HepG2 (cell line): ENCODE results near the gene FIS1. TPM values are rescaled to one million over a fixed set of nuclear protein-coding genes. Genes with fewer than 3 reads are reported as not detected.

Experiments used
- AHR ChIP-seq: IDR thresholded peaks from 2 replicates; pipeline ENCODE4 v1.6.1; 2018; ENCODE audit warnings: missing genetic modification reagents, missing compliant biosample characterization
- KDM4B ChIP-seq: sonication (generic); formaldehyde crosslinking; IDR thresholded peaks from 2 replicates; pipeline ENCODE4 v1.4.0; 2020; ENCODE audit warnings: missing genetic modification reagents
- NFYC ChIP-seq: IDR thresholded peaks from 2 replicates; pipeline ENCODE4 v1.6.1; 2016; ENCODE audit warnings: missing genetic modification reagents, missing compliant biosample characterization
- PHF20 ChIP-seq: sonication (generic); formaldehyde crosslinking; IDR thresholded peaks from 2 replicates; pipeline ENCODE4 v1.5.0; 2020; ENCODE audit warnings: mild to moderate bottlenecking, missing genetic modification reagents
- RCOR2 ChIP-seq: IDR thresholded peaks from 2 replicates; pipeline ENCODE4 v1.6.1; 2016; ENCODE audit warnings: missing biosample characterization, missing genetic modification reagents
- RNF2 ChIP-seq: fragments of 450-650 bp; conservative IDR thresholded peaks from 2 replicates; pipeline ENCODE4 v1.6.1; 2016; ENCODE audit warnings: low read depth
- TOPORS ChIP-seq: sonication (generic); formaldehyde crosslinking; IDR thresholded peaks from 2 replicates; pipeline ENCODE4 v1.8.0; 2023; ENCODE audit warnings: mild to moderate bottlenecking, missing genetic modification reagents
- ZNF30 ChIP-seq: sonication (generic); formaldehyde crosslinking; IDR thresholded peaks from 2 replicates; pipeline ENCODE4 v1.5.0; 2020; ENCODE audit warnings: mild to moderate bottlenecking, missing genetic modification reagents
- ZNF501 ChIP-seq: sonication (generic); formaldehyde crosslinking; IDR thresholded peaks from 2 replicates; pipeline ENCODE4 v1.5.1; 2020; ENCODE audit warnings: mild to moderate bottlenecking, moderate library complexity, missing genetic modification reagents
- polyA plus RNA-seq, 8 experiments: library from polyadenylated mRNA; depleted of rRNA in 3 of 8; stranded (reverse) in 7 of 8; unstranded in 1 of 8; fragments of >200 nt; fragmentation: Illumina TruSeq in 4 of 8; extraction: Trizol in 4 of 8; gene quantifications; 2 replicates each; pipeline versions ENCODE4 v1.2.1 to v1.2.3, GENCODE V29; 2011 to 2016; ENCODE audit warnings: low read depth in 4 of 8, missing spikeins in 1 of 8, mixed read lengths in 1 of 8; ENCODE audit not compliant: insufficient read depth in 1 of 8
- total RNA-seq, 5 experiments: library from RNA; depleted of rRNA; stranded (reverse); fragments of >200 nt; fragmentation: Illumina TruSeq; extraction: Trizol; gene quantifications; 2 replicates each; pipeline ENCODE4 v1.2.3, GENCODE V29; 2016; ENCODE audit warnings: low read depth in 1 of 5
- TF ChIP-seq, protein P1 (sequence below): sonication (generic); formaldehyde crosslinking; IDR thresholded peaks from 2 replicates; pipeline ENCODE4 v1.4.0; 2020; ENCODE audit warnings: missing genetic modification reagents
- TF ChIP-seq, protein P2 (sequence below): sonication (generic); formaldehyde crosslinking; IDR thresholded peaks from 2 replicates; pipeline ENCODE4 v1.4.0; 2020; ENCODE audit warnings: missing genetic modification reagents
- TF ChIP-seq, protein P3 (sequence below): sonication (generic); formaldehyde crosslinking; IDR thresholded peaks from 2 replicates; pipeline ENCODE4 v1.4.0; 2020; ENCODE audit warnings: mild to moderate bottlenecking, low read depth, missing genetic modification reagents
- TF ChIP-seq, protein P4 (sequence below): sonication (generic); formaldehyde crosslinking; IDR thresholded peaks from 2 replicates; pipeline ENCODE4 v1.5.0; 2020; ENCODE audit warnings: missing genetic modification reagents, mild to moderate bottlenecking, borderline replicate concordance
- TF ChIP-seq, protein P5 (sequence below): sonication (generic); formaldehyde crosslinking; IDR thresholded peaks from 2 replicates; pipeline ENCODE4 v1.4.0; 2020; ENCODE audit warnings: missing genetic modification reagents, mild to moderate bottlenecking, borderline replicate concordance
- TF ChIP-seq, protein P6 (sequence below): sonication (generic); IDR thresholded peaks from 2 replicates; pipeline ENCODE4 v1.6.1; 2016; ENCODE audit warnings: low read depth, borderline replicate concordance

Gene FIS1
- total and polyA plus RNA-seq, 2 of the 13 experiments (the other 11 are each of a cell fraction or from before 2014, with no cell fraction given), result 97.5 to 101 TPM

DNA sequence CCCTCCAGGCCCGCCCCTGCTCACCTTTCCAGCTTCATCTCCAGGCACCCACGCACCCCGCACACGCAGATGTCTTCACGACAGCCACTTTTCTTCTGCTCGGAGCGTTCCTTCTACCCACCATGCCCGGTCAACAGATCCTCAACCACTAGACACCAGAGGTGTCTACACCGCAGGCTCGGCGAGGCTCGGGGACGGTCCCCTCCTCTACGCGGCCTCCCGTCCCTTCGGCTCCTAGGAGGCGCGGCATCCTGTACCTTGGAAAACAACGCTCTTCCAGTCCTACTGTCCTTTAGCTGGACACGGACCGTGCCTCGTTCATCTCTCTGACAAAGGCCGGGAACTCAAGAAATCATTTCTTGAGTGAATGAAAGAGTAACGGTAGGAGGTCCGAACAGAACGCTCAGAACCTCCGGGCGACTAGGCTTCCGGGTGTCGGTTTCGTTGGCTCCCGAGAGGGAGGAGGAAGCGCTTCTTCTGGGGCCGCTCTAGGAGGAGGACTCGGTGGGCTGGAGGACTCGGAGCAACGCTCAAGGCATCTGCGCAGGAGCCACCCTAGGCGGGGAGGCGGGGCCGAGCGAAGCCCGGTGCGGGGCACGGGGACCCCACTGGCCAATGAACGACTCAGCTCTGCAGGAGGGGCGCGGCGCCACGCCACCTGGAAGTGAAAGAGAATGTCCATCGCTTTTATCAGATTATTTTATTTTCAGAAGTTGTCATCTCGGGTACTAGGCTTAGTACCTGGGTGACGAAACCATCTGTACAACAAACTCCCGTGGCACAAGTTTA, 7.2 kb upstream of the FIS1 start (continued):
- peak; percentile 18; the same call in 1 of the 2 replicates for TF ChIP-seq ZNF501
- TF ChIP-seq, protein P1, sequence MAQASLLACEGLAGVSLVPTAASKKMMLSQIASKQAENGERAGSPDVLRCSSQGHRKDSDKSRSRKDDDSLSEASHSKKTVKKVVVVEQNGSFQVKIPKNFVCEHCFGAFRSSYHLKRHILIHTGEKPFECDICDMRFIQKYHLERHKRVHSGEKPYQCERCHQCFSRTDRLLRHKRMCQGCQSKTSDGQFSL, result no peak
- TF ChIP-seq, protein P2, sequence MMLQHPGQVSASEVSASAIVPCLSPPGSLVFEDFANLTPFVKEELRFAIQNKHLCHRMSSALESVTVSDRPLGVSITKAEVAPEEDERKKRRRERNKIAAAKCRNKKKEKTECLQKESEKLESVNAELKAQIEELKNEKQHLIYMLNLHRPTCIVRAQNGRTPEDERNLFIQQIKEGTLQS (CRISPR knock-in tag), result no peak
- TF ChIP-seq, protein P3, sequence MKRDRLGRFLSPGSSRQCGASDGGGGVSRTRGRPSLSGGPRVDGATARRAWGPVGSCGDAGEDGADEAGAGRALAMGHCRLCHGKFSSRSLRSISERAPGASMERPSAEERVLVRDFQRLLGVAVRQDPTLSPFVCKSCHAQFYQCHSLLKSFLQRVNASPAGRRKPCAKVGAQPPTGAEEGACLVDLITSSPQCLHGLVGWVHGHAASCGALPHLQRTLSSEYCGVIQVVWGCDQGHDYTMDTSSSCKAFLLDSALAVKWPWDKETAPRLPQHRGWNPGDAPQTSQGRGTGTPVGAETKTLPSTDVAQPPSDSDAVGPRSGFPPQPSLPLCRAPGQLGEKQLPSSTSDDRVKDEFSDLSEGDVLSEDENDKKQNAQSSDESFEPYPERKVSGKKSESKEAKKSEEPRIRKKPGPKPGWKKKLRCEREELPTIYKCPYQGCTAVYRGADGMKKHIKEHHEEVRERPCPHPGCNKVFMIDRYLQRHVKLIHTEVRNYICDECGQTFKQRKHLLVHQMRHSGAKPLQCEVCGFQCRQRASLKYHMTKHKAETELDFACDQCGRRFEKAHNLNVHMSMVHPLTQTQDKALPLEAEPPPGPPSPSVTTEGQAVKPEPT (CRISPR knock-in tag), result no peak
- TF ChIP-seq, protein P4, sequence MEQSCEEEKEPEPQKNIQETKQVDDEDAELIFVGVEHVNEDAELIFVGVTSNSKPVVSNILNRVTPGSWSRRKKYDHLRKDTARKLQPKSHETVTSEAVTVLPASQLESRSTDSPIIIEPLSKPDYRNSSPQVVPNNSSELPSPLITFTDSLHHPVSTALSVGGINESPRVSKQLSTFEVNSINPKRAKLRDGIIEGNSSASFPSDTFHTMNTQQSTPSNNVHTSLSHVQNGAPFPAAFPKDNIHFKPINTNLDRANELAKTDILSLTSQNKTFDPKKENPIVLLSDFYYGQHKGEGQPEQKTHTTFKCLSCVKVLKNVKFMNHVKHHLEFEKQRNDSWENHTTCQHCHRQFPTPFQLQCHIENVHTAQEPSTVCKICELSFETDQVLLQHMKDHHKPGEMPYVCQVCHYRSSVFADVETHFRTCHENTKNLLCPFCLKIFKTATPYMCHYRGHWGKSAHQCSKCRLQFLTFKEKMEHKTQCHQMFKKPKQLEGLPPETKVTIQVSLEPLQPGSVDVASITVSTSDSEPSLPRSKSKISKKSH, result no peak
- TF ChIP-seq NFYC (CRISPR knock-in tag), result peak; percentile 78
- TF ChIP-seq TOPORS (CRISPR knock-in tag), result no peak
- TF ChIP-seq, protein P5, sequence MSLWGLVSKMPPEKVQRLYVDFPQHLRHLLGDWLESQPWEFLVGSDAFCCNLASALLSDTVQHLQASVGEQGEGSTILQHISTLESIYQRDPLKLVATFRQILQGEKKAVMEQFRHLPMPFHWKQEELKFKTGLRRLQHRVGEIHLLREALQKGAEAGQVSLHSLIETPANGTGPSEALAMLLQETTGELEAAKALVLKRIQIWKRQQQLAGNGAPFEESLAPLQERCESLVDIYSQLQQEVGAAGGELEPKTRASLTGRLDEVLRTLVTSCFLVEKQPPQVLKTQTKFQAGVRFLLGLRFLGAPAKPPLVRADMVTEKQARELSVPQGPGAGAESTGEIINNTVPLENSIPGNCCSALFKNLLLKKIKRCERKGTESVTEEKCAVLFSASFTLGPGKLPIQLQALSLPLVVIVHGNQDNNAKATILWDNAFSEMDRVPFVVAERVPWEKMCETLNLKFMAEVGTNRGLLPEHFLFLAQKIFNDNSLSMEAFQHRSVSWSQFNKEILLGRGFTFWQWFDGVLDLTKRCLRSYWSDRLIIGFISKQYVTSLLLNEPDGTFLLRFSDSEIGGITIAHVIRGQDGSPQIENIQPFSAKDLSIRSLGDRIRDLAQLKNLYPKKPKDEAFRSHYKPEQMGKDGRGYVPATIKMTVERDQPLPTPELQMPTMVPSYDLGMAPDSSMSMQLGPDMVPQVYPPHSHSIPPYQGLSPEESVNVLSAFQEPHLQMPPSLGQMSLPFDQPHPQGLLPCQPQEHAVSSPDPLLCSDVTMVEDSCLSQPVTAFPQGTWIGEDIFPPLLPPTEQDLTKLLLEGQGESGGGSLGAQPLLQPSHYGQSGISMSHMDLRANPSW (CRISPR knock-in tag), result no peak
- TF ChIP-seq, protein P6, sequence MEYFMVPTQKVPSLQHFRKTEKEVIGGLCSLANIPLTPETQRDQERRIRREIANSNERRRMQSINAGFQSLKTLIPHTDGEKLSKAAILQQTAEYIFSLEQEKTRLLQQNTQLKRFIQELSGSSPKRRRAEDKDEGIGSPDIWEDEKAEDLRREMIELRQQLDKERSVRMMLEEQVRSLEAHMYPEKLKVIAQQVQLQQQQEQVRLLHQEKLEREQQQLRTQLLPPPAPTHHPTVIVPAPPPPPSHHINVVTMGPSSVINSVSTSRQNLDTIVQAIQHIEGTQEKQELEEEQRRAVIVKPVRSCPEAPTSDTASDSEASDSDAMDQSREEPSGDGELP, result peak; percentile 19; the same call in 1 of the 2 replicates
- TF ChIP-seq RCOR2 (CRISPR knock-in tag), result no peak
- no peak for TF ChIP-seq AHR (CRISPR knock-in tag)
- 0 out of 2 replicates have a peak, but pooled peaks have one; percentile 1 for TF ChIP-seq ZNF30
- 0 out of 2 replicates have a peak, but pooled peaks have one; percentile 39 for TF ChIP-seq KDM4B (CRISPR knock-in tag)
- 0 out of 2 replicates have a peak, but pooled peaks have one; percentile 35 for TF ChIP-seq RNF2
- peak; percentile 90 for TF ChIP-seq PHF20 (CRISPR knock-in tag)
